ENCODE measurements around the gene FRMD3. TPM values are rescaled to one million over a fixed set of nuclear protein-coding genes. Genes with fewer than 3 reads are reported as not detected.

Gene FRMD3
- total and polyA plus RNA-seq, 4 donors, result 1.8 to 7.4 (median 6.0) TPM

GRCh38 chr9:83476513-83476912 lies 61.7 kb downstream of the FRMD3 start:
- Histone ChIP-seq H3K27ac (ENCODE audit: low read depth in 1 of 2, low read length in 2 of 2) (no peak overlapping the region), H3K36me3 (ENCODE audit: control insufficient read depth in 1 of 2, insufficient read depth in 2 of 2, low read length in 1 of 2) (no peaks in the 10 kb centered on the region), H3K27me3 (ENCODE audit: control insufficient read depth in 1 of 2, insufficient read depth in 2 of 2, low read length in 1 of 2) (no peaks in the 10 kb centered on the region), H3K4me1 (ENCODE audit: control insufficient read depth in 1 of 2, insufficient read depth in 2 of 2, low read length in 2 of 2) (no peaks in the 10 kb centered on the region), H3K4me3 (ENCODE audit: low read length in 2 of 2) (no peak overlapping the region), H3K9me3 (ENCODE audit: control insufficient read depth, low read length) (no peaks in the 10 kb centered on the region)
- ATAC-seq (ENCODE audit: low FRiP score) (no peak), DNase-seq (no peak)
- WGBS, 2 donors, result 76 to 81% methylated on average over 4 of the region's 4 CpGs
- intact Hi-C loops (cut with DNase I), result no loop called here

GRCh38 chr9:83475741-83476140 lies 62.5 kb downstream of the FRMD3 start:
- DNase-seq, result no peak
- Histone ChIP-seq H3K9me3 (ENCODE audit: control insufficient read depth, low read length) (no peaks in the 10 kb centered on the region), H3K4me1 (ENCODE audit: control insufficient read depth in 1 of 2, insufficient read depth in 2 of 2, low read length in 2 of 2) (no peaks in the 10 kb centered on the region), H3K27ac (ENCODE audit: low read depth in 1 of 2, low read length in 2 of 2) (no peak overlapping the region), H3K4me3 (ENCODE audit: low read length in 2 of 2) (no peak overlapping the region), H3K27me3 (ENCODE audit: control insufficient read depth in 1 of 2, insufficient read depth in 2 of 2, low read length in 1 of 2) (no peaks in the 10 kb centered on the region), H3K36me3 (ENCODE audit: control insufficient read depth in 1 of 2, insufficient read depth in 2 of 2, low read length in 1 of 2) (no peaks in the 10 kb centered on the region)
- ATAC-seq (ENCODE audit: low FRiP score), result no peak
- intact Hi-C loops (cut with DNase I), result no loop called here
- 93 to 97% methylated on average over 5 of the region's 5 CpGs for WGBS, 2 donors

DNA sequence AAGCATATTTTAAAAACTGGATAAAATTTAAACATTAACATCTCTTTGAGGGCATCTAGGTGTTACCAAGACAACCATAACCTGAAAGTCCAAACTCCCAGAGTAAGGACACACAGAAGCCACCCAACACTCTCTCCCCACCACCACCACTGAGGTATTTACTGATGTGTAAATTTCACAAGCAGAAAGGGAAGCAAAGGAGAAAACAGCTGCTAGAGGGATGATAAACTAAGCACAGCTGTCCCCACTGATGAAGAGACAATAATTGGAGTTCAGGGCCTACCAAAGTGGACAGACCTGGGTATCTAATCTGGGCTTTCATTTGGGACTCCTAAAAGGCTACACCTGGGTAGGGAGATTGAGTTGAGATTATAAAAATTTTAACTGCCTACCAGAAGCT lies 63.6 kb downstream of the FRMD3 start:
- Histone ChIP-seq H3K9me3 (ENCODE audit: control insufficient read depth, low read length) (no peaks in the 10 kb centered on the region), H3K4me3 (ENCODE audit: low read length in 2 of 2) (no peak overlapping the region), H3K27me3 (ENCODE audit: control insufficient read depth in 1 of 2, insufficient read depth in 2 of 2, low read length in 1 of 2) (no peaks in the 10 kb centered on the region), H3K36me3 (ENCODE audit: control insufficient read depth in 1 of 2, insufficient read depth in 2 of 2, low read length in 1 of 2) (no peaks in the 10 kb centered on the region), H3K4me1 (ENCODE audit: control insufficient read depth in 1 of 2, insufficient read depth in 2 of 2, low read length in 2 of 2) (no peaks in the 10 kb centered on the region), H3K27ac (ENCODE audit: low read depth in 1 of 2, low read length in 2 of 2) (no peak overlapping the region)
- ATAC-seq (ENCODE audit: low FRiP score) (no peak), DNase-seq (no peak)
- intact Hi-C loops (cut with DNase I), result no loop called here

DNA sequence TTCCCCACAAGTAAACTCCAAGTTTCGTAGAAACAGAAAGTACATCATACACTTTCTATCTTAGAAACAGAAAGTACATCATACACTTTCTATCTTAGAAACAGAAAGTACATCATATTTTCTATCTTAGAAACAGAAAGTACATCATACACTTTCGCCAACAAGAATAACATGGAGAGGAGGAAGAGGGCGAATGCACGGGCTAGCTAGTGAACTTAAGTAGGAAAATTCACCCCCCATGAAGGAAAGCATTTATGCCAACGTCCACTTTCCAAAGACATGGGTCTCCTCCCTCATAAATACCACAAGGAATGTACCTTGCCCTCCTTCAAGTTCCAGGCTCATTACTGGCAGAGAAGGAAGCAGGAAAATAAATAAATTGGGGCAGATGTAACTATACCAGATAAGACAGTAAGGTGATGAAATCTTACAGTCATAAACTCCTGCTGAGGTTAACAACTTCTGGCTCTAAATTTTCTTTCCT lies 64.7 kb downstream of the FRMD3 start:
- ATAC-seq (ENCODE audit: low FRiP score), result no peak
- Histone ChIP-seq H3K36me3 (ENCODE audit: control insufficient read depth in 1 of 2, insufficient read depth in 2 of 2, low read length in 1 of 2) (no peaks in the 10 kb centered on the region), H3K9me3 (ENCODE audit: control insufficient read depth, low read length) (no peaks in the 10 kb centered on the region), H3K4me1 (ENCODE audit: control insufficient read depth in 1 of 2, insufficient read depth in 2 of 2, low read length in 2 of 2) (no peaks in the 10 kb centered on the region), H3K27ac (ENCODE audit: low read depth in 1 of 2, low read length in 2 of 2) (no peak overlapping the region), H3K4me3 (ENCODE audit: low read length in 2 of 2) (no peak overlapping the region), H3K27me3 (ENCODE audit: control insufficient read depth in 1 of 2, insufficient read depth in 2 of 2, low read length in 1 of 2) (no peaks in the 10 kb centered on the region)
- WGBS, 2 donors, result 72 to 76% methylated on average over 5 of the region's 5 CpGs
- intact Hi-C loops (cut with DNase I), result no loop called here
- no peak for DNase-seq

GRCh38 chr9:83472764-83473163 lies 65.4 kb downstream of the FRMD3 start:
- Histone ChIP-seq H3K27me3 (ENCODE audit: control insufficient read depth in 1 of 2, insufficient read depth in 2 of 2, low read length in 1 of 2) (no peaks in the 10 kb centered on the region), H3K27ac (ENCODE audit: low read depth in 1 of 2, low read length in 2 of 2) (no peak overlapping the region), H3K36me3 (ENCODE audit: control insufficient read depth in 1 of 2, insufficient read depth in 2 of 2, low read length in 1 of 2) (no peaks in the 10 kb centered on the region), H3K4me3 (ENCODE audit: low read length in 2 of 2) (no peak overlapping the region), H3K4me1 (ENCODE audit: control insufficient read depth in 1 of 2, insufficient read depth in 2 of 2, low read length in 2 of 2) (no peaks in the 10 kb centered on the region), H3K9me3 (ENCODE audit: control insufficient read depth, low read length) (no peaks in the 10 kb centered on the region)
- intact Hi-C loops (cut with DNase I), result no loop called here
- DNase-seq (no peak), ATAC-seq (ENCODE audit: low FRiP score) (no peak)
- 92 to 93% methylated on average over 5 of the region's 5 CpGs for WGBS, 2 donors

- H3K9me3 ChIP-seq (ENCODE audit: control insufficient read depth, low read length), result no peaks in the 10 kb centered on the region
- intact Hi-C loops (cut with DNase I), result no loop called here
- 84 to 85% methylated on average over 4 of the region's 4 CpGs for WGBS, 2 donors
- no peaks in the 10 kb centered on the region for H3K27me3 ChIP-seq (ENCODE audit: control insufficient read depth in 1 of 2, insufficient read depth in 2 of 2, low read length in 1 of 2)
- no peak overlapping the region for H3K4me3 ChIP-seq (ENCODE audit: low read length in 2 of 2)
- DNase-seq (no peak), ATAC-seq (ENCODE audit: low FRiP score) (no peak)
- no peaks in the 10 kb centered on the region for H3K36me3 ChIP-seq (ENCODE audit: control insufficient read depth in 1 of 2, insufficient read depth in 2 of 2, low read length in 1 of 2)
- no peak overlapping the region for H3K27ac ChIP-seq (ENCODE audit: low read depth in 1 of 2, low read length in 2 of 2)
- H3K4me1 ChIP-seq (ENCODE audit: control insufficient read depth in 1 of 2, insufficient read depth in 2 of 2, low read length in 2 of 2), result no peaks in the 10 kb centered on the region
These were observed 66.0 kb downstream of the FRMD3 start for GRCh38 chr9:83472221-83472665.

GRCh38 chr9:83471241-83471640 lies 67.0 kb downstream of the FRMD3 start:
- no peaks in the 10 kb centered on the region for H3K4me1 ChIP-seq (ENCODE audit: control insufficient read depth in 1 of 2, insufficient read depth in 2 of 2, low read length in 2 of 2)
- no peak overlapping the region for H3K27ac ChIP-seq (ENCODE audit: low read depth in 1 of 2, low read length in 2 of 2)
- no peaks in the 10 kb centered on the region for H3K27me3 ChIP-seq (ENCODE audit: control insufficient read depth in 1 of 2, insufficient read depth in 2 of 2, low read length in 1 of 2)
- ATAC-seq (ENCODE audit: low FRiP score) (no peak), DNase-seq (no peak)
- intact Hi-C loops (cut with DNase I), result no loop called here
- H3K36me3 ChIP-seq (ENCODE audit: control insufficient read depth in 1 of 2, insufficient read depth in 2 of 2, low read length in 1 of 2), result no peaks in the 10 kb centered on the region
- 90 to 95% methylated on average over 4 of the region's 4 CpGs for WGBS, 2 donors
- no peaks in the 10 kb centered on the region for H3K9me3 ChIP-seq (ENCODE audit: control insufficient read depth, low read length)
- no peak overlapping the region for H3K4me3 ChIP-seq (ENCODE audit: low read length in 2 of 2)

DNA sequence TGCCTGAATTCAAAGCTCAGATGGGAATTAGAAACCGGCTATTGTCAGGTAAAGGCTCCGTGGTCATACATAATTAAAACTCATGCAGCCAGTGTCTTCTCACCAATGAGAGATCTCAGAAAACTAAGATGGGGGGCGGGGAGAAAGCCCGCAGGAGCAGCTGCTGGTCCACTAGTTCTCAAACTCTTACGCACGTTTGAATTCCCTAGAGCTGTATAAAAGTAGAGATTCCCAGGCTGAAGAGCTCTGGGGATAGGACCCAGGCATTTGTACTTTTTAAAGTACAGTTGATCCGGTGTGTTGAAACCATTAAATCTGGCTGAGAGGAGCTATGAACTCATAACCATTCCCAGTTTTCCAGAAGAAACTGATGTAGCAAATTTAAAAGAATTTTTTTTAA lies 68.5 kb downstream of the FRMD3 start:
- WGBS, 2 donors, result 69 to 82% methylated on average over 7 of the region's 7 CpGs

DNA sequence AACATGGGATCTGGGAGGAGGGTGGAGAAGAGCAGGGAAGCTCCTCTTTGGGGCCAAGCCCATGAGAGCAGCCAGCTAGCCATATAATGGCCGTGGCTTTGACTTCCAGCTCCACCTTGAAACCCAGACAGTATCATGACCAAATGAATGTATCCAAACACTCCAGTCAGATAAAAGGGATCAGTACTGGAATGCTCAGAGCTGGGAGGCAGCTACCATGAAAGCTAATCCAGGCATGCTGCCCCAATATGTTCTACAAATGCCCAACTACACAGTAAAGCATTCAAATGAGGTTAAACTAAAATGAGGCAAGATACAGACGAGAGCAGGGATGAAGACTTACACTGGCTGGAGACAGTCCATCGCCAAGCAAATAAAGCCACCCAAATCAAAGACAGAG lies 69.4 kb downstream of the FRMD3 start:
- intact Hi-C loops (cut with DNase I), result no loop called here
- 95 to 96% methylated on average over 3 of the region's 3 CpGs for WGBS, 2 donors
- H3K27ac ChIP-seq (ENCODE audit: low read depth in 1 of 2, low read length in 2 of 2), result no peak overlapping the region
- H3K4me1 ChIP-seq (ENCODE audit: control insufficient read depth in 1 of 2, insufficient read depth in 2 of 2, low read length in 2 of 2), result no peaks in the 10 kb centered on the region
- H3K4me3 ChIP-seq (ENCODE audit: low read length in 2 of 2), result no peak overlapping the region
- H3K36me3 ChIP-seq (ENCODE audit: control insufficient read depth in 1 of 2, insufficient read depth in 2 of 2, low read length in 1 of 2), result no peaks in the 10 kb centered on the region
- no peaks in the 10 kb centered on the region for H3K27me3 ChIP-seq (ENCODE audit: control insufficient read depth in 1 of 2, insufficient read depth in 2 of 2, low read length in 1 of 2)
- no peak for DNase-seq
- ATAC-seq (ENCODE audit: low FRiP score), result no peak
- H3K9me3 ChIP-seq (ENCODE audit: control insufficient read depth, low read length), result no peaks in the 10 kb centered on the region

More for the DNA sequence above, 68.5 kb downstream of the FRMD3 start:
- no peak overlapping the region for H3K27ac ChIP-seq (ENCODE audit: low read depth in 1 of 2, low read length in 2 of 2)
- intact Hi-C loops (cut with DNase I), result no loop called here
- H3K9me3 ChIP-seq (ENCODE audit: control insufficient read depth, low read length), result no peaks in the 10 kb centered on the region
- no peak for DNase-seq
- H3K4me1 ChIP-seq (ENCODE audit: control insufficient read depth in 1 of 2, insufficient read depth in 2 of 2, low read length in 2 of 2), result no peaks in the 10 kb centered on the region
- H3K36me3 ChIP-seq (ENCODE audit: control insufficient read depth in 1 of 2, insufficient read depth in 2 of 2, low read length in 1 of 2), result no peaks in the 10 kb centered on the region
- no peaks in the 10 kb centered on the region for H3K27me3 ChIP-seq (ENCODE audit: control insufficient read depth in 1 of 2, insufficient read depth in 2 of 2, low read length in 1 of 2)
- no peak for ATAC-seq (ENCODE audit: low FRiP score)
- no peak overlapping the region for H3K4me3 ChIP-seq (ENCODE audit: low read length in 2 of 2)
